ENCODE measurements around the gene GAS7.

GAS7 gene

DNA sequence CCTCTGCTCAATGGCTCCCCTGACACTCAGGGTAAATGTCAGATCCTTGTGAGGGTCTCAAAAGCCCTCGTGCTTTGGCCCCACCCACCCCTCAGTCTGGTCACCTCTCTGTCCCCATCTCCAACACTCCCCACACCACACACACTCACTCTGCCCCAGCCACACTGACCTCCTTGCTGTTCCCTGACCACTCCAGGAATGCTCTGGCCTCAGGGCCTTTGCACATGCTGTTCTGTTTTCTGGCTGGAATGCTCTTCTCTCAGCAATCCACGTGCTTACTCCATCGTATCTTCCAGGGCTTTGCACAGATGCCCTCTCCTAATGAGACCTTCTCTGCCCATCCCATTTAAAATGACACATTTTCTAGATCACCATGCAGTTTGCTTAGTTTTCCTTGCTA, 28.2 kb downstream of the GAS7 start:
- no peak for DNase-seq

DNA sequence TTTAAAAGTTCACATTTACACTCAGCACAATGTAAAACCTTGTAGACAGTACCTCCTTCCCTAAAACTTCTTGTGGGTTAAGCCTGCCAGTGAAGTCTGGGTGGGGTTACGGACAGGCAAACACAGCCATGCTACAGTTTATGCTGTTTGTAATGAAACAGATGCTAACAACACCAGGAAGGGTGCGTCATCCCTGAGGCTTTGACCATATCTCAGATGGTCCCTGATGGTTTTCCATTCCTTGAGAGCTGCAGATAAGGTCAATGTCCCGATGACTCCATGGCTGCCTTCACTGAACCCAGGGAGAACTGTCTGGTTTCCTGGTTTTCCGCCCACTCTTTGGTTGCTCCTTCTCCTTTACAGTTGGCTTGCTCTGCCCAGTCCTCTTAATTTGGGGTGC, 29.1 kb downstream of the GAS7 start:
- DNase-seq = no peak

DNA sequence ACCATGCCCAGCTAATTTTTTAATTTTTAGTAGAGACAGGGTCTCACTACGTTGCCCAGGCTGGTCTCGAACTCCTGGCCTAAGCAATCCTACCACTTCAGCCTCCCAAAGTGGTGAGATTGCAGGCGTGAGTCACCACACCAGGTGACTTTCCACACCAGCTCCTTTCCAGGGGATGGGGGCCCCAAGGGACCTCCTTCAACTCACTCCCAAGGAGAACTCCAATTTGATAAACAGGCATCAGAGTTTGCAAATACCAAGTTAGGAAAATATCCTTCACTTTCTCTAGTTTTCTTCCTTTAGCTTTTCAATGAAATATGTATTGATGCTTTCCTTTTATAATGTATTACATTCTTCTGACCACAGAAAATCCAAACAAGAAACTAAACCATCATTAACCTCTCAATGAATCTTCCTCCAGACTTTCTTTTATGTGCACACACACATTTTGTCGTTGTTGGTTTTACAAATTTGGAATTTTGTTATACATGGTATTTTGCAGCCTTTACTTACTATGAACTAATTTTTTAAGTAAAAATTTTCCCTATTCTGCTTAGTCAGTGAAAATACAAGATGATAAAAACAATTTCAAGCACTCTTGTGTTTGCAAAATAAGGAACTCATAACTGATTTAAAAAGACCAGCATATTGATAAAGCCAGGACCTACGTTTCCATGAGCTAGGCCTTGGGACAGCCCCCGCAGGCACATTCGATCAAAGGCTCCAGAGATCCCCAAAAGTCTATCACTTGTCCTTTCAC, 32.0 kb downstream of the GAS7 start:
- no peak for DNase-seq

DNA sequence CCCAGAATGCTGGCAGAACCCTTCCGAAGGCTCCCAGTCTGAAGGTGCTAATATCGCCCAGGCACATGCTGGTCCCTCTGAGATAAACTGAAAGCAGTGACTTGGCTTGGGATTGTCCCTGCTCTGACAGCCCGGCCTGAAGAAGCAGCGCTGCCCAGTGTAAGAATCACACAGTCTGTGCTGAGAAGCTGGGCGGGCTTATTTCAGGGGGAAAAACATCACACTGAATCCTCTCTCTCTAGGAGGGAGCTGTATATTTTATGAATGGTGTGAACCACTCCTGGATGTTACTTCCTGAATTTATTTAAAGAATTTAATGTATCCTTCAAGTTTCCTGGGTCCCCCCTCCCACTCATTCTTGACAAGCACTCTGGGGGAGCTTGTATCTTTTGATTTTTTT, 36.3 kb downstream of the GAS7 start:
- DNase-seq = no peak

DNA sequence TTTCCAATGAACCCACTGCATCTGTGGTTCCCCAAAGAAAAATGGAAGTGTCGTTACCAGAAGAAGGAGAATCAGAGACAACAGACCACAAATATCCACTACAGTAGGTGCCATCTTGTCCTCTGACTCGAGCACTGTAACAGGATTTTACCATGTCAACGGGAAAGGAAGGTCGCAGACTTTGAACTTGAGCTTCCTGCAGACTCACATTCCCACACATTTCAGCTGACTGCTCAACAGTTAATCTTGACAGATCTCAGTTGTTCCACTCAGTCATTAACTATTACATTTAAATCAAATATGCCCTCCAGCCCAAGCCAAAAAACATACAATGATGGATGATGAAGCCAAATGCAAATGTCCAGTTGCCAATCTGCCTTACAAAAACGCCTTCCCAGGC, 37.0 kb downstream of the GAS7 start:
- no peak for DNase-seq

DNA sequence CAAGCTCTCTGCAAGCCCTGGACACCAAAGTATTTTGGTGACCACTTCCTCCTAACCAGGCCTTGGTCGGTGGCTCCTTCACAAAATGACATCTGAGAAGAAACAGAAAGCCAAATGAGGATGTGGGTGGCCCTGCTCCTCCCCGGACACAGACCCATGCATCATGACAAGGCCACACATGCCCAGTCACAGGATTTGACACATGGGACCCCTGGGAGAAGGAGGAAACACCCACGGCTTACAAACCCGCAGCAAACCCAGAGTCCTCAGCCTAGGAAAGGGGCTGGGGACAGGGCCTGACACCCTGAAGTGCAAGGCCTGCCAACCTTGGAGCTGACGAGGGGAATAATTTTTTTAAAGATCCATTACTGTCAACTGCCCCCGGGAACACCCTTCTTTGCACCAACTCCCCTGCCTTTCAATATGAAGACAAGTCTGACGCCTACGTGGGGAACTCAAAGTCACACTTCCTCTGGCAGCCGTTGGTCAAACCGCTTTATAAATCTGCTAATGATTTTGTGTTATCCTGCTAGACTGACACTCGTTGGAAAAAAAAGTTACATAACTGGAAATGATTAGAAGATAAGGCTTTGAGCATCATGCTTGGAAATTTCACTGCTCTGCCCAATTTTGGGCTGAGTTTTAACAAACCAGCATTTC, 41.3 kb downstream of the GAS7 start:
- DNase-seq = no peak

DNA sequence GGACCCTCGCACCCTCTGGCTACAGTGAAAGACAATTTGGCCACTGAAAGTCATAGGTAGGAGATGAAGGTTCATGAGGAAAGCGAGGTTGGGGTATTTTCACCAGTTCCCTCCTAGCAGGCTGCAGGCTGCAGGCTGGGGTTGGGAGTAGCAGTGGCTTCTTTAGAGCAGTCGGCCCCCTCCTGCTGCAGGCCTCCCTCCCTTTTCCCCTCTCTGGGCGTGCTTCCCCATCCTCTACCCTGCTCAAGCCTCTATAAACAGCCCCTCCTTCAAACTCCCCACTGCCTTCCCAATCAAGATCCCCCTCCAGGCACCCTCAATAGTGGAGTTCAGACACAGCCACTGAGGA, 41.8 kb downstream of the GAS7 start:
- DNase-seq = no peak

DNA sequence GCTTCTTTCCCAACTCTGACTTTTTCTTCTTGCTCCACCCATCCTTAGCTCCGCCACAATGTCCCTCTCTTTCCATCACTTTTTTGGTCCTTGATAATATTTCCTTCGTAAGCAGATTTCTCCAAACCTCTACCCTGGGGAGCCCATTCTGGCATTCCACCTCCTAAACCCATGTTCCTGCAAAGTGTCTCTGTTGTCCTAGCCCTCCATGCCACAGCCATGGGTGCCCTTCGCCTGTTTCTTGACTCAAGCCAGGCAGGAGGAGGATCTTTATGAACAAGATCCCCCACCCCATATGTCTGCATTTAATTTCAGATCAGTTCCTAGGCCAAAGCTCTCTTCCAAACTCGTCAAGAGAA, 42.4 kb downstream of the GAS7 start:
- no peak for DNase-seq

DNA sequence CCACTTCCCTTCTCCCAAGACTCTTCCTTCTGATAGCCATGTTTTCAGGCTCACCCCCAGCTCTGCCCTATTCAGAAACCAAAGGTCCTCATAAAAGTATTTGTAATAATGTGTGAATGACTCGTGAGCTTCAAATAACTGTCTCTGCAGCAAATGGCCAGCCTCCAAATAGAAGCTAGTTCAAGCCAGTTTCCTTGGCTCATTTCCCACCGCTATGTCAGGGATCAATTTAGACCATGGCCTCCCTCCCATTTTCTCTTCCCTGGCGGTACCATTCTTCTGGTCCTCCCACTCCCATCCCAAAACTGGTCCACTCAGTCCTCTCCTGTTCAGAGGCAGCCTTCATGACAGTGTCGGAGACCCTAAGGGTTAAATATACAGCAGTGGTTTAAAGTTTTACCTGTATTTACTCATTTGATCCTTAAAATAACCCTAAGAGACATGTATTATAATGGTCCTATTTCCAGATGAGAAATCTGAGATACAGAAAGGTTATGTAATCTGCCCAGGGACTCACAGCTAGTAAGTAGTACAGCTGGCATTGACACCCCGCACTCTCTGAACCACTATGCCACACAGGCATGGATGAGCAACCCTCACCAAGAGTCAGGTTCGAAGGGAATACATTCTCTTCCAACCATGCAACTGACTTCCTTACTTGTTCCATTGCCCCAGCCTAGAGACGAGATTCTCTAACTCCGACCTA, 42.9 kb downstream of the GAS7 start:
- no peak for DNase-seq

DNA sequence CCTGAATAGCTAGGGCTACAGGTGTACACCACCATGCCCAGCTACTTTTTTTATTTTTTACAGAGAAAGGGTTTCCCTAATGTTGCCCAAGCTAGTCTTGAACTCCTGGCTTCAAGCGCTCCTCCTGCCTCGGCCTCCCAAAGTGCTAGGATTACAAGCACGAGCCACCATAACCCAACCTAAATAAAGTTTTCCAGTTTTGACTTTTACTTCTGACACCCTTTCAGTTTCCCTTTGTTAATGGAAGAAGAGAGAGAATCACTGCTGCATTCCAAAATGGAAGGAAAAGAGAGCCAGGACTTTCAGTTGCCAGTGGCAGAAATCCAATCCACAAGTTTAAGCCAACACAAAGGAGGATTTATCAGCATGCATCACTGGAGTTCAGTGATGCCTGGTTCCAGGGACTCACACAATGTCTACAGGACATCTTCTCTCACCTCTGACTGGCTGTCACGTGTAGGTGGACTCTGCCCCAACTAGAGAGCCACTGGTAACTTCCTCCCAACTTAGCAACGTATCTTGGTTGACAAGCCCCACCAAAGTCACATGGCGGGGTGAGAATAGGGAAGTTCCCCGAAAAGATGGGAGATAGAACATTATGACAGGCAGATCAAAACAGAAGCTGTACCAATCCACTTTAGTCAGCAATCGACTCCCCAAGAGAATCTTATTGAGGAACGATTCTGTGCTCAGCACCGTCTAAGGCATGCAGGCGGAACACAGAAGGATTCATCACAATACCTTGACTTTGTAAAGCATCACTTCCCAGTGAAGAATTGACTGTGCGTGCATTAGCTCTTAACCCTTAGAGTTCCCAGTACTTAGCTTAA, 46.5 kb downstream of the GAS7 start:
- DNase-seq = no peak

DNA sequence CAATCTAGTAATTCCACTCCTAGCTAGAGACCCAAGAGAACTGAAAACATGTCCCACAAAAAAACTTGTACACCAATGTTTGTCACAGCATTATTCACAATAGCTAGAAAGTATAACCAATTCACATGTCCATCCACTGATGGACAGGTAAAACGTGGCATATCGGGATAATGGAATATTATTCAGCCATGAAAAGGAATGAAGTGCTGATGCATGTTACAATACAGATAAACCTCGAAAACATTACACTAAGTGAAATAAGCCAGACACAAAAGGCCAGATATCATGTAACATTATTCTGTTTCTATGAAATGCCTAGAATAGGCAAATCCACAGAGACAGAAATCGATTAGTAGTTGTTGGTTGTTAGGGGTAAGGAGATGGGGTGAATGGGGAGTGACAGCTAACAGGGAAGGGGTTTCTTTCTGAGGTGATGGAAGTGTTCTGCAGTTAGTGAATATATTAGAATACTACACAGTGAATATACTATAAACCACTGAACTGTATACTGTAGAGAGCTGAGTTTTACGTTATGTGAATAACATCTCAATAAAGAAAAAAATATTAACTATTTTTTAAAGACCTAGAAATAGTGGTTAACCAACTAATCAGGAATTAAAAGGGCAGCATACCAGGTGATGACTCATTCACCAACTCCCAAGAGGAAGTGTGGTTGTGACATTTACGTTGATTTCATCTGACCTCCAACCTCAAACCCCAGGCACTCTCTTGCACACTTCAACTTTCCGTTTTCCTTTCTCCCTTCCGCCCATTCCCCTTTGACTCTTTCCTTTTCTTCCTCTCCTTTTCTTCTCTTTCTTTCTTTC, 48.6 kb downstream of the GAS7 start:
- no peak for DNase-seq

DNA sequence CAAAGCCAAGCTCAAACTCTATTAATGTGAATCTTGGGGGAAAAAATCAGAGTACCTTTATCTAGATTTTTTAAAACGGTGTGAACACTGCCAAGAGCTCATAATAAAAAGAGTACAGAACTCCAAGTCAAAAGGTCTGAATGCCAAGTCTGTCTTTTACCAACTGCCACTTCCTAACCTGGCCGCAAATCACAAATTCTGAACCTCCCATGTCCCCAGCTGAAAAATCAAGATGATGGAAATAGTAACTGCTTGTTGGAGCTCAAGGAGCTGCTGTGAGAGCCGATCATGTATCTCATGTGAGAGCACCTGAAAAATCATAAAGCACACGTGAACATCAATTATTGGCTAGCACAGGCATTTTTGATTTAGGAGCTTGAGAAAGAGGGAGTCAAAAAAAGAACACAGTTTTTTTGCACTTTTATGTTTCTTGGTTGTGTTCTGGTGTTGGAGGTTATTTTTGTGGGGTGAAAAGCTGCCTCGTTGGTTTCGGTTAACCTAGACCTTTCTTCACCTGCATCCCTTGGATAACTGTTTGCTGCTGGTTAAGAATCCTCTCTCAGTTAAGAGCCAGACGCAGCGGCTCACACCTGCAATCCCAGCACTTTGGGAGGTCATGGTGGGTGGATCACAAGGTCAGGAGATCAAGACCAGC, 50.5 kb downstream of the GAS7 start:
- DNase-seq = no peak

DNA sequence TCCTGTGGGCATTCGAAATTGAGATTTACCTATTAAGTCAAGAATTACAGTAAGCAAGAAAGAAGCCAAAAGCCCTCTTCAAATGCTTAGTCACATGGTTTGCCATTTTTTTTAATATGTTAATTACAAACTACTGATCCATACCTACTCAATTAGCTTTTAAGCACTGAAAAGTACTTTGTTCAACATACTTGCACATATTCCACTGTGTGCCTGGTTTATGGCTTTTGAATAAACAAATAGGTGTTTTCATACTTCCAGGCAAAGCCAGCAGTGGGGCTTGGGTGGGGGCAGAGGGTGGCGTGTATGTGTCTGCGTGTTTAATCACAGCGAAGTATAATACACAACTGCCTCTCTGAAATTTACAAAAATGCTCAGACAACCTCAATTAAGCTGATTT, 51.4 kb downstream of the GAS7 start:
- no peak for DNase-seq

DNA sequence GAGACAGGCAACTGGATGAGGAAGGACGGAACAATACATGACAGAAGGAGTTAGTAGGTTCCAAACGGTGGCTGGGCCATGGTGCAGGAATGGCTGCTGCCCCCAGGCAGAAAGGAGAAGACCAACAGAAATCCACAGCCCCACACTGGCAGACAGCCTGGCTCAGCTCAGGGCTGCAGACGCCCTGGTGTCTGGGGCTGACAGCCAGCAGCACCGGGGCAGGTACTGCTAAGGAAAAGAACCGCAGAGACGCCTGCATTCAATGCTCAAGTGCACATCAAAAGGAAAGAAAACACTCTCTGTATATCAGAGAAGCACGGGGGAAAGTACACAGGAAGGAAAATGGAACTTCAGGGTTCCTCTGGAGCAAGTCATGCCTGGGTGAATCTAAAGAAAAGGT, 53.4 kb downstream of the GAS7 start:
- DNase-seq = no peak

DNA sequence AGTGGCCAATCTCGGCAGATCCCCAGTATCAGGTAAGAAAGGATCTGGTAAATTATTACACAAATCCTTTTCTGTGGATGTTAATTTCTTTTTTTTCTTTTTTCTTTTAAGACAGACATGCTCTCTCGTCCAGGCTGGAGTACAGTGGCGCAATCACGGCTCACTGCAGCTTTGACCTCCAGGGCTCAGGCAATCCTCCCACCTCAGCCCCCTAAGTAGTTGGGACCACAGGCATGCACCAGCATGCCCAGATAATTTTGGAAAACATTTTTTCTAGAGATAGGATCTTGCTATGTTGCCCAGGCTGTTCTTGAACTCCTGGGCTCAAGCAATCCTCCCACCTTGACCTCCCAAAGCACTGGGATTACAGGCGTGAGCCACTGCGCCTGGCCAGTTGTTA, 54.0 kb downstream of the GAS7 start:
- no peak for DNase-seq

DNA sequence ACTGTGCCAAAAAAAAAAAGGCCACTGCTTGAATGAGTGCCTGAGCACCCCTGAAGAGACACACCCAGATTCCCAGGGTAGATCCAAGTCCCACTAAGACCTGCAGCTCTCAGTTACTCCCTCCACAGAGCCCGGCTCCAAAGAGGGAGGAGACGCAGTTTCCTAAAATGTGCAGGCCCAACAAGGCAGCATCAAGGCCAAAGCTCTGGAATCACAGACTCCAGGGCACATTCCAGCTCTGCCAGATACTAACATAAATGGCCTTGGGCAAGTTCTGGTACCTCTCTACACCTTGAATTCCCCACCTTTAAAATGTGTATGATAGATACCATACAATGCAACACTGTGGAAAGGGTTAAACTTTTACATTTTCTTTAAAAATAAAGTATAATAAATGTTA, 57.0 kb downstream of the GAS7 start:
- no peak for DNase-seq

DNA sequence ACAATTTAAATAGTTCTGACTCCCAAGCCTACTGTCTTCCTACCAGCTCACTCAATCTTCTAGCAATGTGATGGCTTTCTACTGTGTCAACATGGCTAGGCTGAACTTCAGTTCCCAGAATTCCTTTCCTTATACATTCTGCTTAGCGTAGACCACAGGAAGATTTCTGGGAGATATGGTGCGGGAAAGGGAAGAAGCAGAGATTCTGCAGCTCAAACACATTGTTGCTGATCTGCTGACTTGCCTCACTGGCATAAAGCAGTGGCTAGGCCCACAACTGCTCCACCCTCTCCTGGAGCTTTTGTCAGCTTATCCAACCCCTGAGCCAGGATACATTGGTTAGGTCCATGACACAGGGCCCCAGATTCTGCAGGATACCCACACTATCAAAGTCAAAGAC, 58.8 kb downstream of the GAS7 start:
- no peak for DNase-seq

DNA sequence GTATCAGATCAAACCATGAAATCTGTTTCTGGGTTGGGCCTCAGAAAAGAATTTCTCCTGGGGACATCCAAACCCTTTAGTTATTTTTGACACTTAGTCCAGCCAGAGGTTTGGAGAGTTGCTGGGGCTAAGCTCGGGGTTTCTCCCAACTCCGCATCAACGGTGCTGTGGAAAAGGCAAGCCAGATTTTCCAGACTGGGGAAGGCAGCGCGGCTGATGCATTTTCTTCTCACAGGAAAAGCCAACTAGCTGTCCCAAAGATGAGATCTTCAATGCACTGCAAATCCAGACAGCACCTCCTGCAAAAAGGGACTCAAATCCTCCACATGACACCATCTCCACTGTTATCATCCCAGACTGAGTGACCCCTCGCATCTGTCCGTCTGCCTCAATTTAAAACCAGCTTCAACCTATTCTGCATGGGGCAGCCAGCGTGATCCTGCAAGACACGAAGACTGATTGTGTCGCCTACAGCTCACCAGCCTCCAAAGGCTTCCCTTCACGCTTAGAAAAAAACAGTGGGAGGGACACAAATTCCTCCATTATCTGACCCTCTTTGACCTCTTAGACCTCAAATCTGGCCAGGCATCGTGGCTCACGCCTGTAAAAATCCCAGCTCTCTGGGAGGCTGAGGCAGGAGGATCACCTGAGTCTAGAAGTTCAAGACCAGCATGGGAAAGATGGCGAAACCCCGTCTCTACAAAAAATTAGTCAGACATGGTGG, 62.0 kb downstream of the GAS7 start:
- DNase-seq = no peak

DNA sequence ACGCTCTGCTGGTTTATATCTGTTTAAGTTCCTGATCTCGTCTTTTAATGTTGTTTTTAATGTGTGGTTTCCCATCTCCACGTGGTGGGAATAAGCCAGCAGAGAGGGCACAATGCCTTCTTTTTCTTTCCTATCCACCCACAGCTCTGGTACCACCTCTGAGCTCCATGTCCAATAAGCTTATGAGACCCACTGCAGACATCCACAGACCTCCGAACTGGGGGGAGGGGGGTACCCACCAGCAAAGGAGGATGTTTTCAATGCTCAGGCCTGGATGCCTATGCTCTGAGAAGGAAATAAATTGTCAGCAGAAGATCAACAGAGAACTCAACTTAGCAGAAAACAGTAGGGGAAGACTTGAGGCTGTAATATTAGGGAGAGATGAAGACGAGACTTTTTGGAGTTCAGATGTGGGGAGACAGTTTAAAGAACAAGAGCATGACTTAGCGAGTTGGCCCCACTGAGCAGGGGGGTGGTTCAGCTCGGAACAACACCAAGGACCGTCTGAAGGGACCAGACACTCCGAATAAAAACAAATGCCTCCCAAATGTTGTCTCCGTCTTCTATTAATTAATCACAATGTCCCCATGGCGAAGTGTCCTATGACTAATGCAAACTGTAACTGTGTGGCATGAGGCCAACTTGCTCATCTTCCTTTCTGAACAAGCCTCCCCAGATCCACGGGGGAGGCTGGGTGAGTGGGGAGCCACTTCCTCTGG, 62.7 kb downstream of the GAS7 start:
- DNase-seq = no peak

DNA sequence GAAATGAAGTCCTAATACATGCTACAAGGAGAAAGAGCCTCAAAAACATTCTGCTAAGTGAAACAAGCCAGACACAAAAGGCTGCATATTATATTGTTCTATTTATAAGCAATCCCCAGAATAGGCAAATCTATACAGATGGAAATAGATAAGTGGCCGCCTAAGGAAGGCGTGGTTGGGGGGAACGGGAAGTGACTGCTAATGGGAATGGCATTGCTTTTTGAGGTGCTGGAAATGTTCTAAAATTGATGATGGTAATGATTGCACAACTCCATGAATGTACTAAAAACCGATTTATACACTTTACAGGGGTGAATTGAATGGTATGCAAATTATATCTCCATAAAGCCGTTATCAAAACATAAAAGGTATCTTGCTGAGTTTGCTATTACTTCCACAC, 67.7 kb downstream of the GAS7 start:
- DNase-seq = no peak

DNA sequence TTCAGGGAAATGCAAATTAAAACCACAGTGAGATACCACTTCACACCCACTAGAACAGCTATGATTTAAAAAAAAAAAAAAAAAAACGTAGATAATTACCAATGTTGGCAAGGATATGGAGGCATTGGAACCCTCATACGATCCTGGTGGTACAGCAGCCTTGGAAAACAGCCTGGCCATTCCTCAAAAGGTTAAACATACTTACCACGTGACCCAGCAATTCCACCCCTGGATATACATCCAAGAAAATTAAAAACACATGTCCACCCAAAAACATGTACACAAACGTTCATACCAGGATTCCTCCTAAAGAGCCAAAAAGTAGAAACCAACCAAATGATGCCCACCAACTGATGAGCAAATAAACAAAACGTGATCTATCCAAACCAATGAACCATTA, 68.1 kb downstream of the GAS7 start:
- DNase-seq = no peak

Data from NCI-H1092 (cell line).